Prostate gland (tissue), 2 donors: ENCODE measurements around the gene LMNB1. TPM values are rescaled to one million over a fixed set of nuclear protein-coding genes. Genes with fewer than 3 reads are reported as not detected.
"Not testable (repeated sequence)": the region's sequence is repeated elsewhere in the genome, so short reads cannot be mapped to it uniquely, and the experiment has no call there.

Experiments used
- DNase-seq: peaks from one replicate; pipeline ENCODE4 v3.0.0-alpha.2; 2019; ENCODE audit warnings: low spot score
- H3K27ac ChIP-seq, 2 donors: fragments of 200-600 bp; sonication (generic); 2 replicates each; pipeline ENCODE4 v1.5.1; 2017 to 2019
- H3K27me3 ChIP-seq: fragments of 200-600 bp; sonication (generic); replicated peaks from 2 replicates; pipeline ENCODE4 v1.5.1; 2019; ENCODE audit not compliant: insufficient read depth
- H3K36me3 ChIP-seq, 2 donors: fragments of 200-600 bp; sonication (generic); 1 replicate in 1 of 2; 2 replicates in 1 of 2; pipeline versions ENCODE4 v1.5.1 to v1.8.1; 2017 to 2019
- H3K4me1 ChIP-seq: fragments of 200-600 bp; sonication (generic); replicated peaks from 2 replicates; pipeline ENCODE4 v1.5.1; 2019
- H3K4me3 ChIP-seq, 2 donors: fragments of 200-600 bp; sonication (generic); 2 replicates each; pipeline ENCODE4 v1.5.1; 2017 to 2019
- H3K9me3 ChIP-seq: fragments of 200-600 bp; sonication (generic); 2 replicates; pipeline ENCODE4 v1.5.1; 2017
- POLR2A ChIP-seq: fragments of 450-650 bp; IDR thresholded peaks from one replicate; pipeline ENCODE4 v1.6.1; 2016; ENCODE audit warnings: antibody characterized with exemption, mild to moderate bottlenecking
- POLR2AphosphoS5 ChIP-seq: sonication (generic); formaldehyde crosslinking; IDR thresholded peaks from one replicate; pipeline ENCODE4 v1.6.1; 2017; ENCODE audit warnings: antibody characterized with exemption
- WGBS: methylation state at CpG from one replicate; pipeline ENCODE4 v1.1.5; 2018; 5-methylcytosine and 5-hydroxymethylcytosine counted together
- intact Hi-C: fragments of 100-400 bp; cut with DNase I; formaldehyde crosslinking; loops from one replicate; pipeline ENCODE4 v1.14.2; 2022
- total RNA-seq, 2 donors: library from RNA; depleted of rRNA; stranded (reverse); fragments of >200 nt; gene quantifications; one replicate each; pipeline ENCODE4 v1.1.0, GENCODE V29; 2016
- TF ChIP-seq, protein P1 (sequence below), 4 experiments: fragments of 200-600 bp in 2 of 4; fragments of 450-650 bp in 2 of 4; sonication (generic) in 2 of 4; IDR thresholded peaks; 1 replicate in 3 of 4; 2 replicates in 1 of 4; pipeline ENCODE4 v1.5.1; 2016 to 2019; ENCODE audit warnings: antibody characterized with exemption in 4 of 4, mild to moderate bottlenecking in 2 of 4, moderate library complexity in 2 of 4

LMNB1 gene
- total RNA-seq, 2 donors from 2014 or later: 11.5 to 12.2 TPM

DNA sequence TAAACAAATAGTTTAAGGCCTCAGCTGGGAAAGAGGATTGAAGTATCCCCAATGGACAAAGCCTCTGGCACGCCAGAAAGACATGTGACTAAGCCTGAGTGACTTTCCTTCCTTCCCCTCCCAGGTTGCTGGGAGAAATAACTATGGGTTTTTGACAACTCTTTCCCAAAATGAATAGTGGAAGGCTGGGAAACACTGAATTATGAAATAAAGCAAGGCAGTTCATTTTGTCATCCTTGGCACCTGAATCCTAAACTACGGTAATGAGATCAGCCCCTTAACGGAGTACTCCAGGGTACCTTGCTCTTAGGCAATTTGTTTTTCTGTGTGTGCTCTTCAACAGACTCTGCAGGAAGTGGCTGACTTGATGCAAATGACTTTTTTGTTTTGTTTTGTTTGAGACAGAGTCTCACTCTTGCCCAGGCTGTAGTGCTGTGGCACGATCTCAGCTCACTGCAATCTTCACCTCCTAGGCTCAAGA is 75.2 kb downstream of the LMNB1 start:
- no peak for DNase-seq
- Histone ChIP-seq H3K9me3 (no peaks in the 10 kb centered on the region), H3K36me3 (no peaks in the 10 kb centered on the region), H3K4me1 (no peaks in the 10 kb centered on the region), H3K27me3 (no peaks in the 10 kb centered on the region), H3K4me3 (no peak overlapping the region), H3K27ac (no peak overlapping the region)
- TF ChIP-seq POLR2AphosphoS5: no peak
- TF ChIP-seq, protein P1, sequence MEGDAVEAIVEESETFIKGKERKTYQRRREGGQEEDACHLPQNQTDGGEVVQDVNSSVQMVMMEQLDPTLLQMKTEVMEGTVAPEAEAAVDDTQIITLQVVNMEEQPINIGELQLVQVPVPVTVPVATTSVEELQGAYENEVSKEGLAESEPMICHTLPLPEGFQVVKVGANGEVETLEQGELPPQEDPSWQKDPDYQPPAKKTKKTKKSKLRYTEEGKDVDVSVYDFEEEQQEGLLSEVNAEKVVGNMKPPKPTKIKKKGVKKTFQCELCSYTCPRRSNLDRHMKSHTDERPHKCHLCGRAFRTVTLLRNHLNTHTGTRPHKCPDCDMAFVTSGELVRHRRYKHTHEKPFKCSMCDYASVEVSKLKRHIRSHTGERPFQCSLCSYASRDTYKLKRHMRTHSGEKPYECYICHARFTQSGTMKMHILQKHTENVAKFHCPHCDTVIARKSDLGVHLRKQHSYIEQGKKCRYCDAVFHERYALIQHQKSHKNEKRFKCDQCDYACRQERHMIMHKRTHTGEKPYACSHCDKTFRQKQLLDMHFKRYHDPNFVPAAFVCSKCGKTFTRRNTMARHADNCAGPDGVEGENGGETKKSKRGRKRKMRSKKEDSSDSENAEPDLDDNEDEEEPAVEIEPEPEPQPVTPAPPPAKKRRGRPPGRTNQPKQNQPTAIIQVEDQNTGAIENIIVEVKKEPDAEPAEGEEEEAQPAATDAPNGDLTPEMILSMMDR (IDR thresholded peaks at IDR 0.05): no peak
- no peak for TF ChIP-seq POLR2A
- 83% methylated on average over 4 of the region's 4 CpGs for WGBS
- intact Hi-C loops: no loop called here

DNA sequence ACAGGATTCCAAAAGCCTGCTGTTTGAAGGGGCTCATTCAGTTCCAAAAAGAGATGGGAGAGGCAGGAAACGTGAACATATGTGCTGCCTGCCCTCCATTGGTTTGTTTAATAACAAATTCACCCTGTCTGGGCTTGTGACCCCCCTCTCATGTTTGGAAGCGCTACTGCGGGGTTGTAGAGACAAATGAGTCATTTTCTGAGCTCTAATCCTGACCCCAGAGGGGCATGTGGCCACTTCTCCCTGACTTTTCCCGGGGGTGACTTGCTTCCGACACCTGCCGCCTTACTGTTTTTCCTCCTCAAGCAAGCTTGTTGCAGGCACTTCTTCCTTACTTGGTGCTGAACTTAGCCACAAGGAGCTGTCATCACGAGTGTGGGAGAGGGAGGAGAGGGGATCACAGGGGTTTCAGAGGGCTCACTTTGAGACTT is 75.9 kb downstream of the LMNB1 start:
- intact Hi-C loops: no loop called here

DNA sequence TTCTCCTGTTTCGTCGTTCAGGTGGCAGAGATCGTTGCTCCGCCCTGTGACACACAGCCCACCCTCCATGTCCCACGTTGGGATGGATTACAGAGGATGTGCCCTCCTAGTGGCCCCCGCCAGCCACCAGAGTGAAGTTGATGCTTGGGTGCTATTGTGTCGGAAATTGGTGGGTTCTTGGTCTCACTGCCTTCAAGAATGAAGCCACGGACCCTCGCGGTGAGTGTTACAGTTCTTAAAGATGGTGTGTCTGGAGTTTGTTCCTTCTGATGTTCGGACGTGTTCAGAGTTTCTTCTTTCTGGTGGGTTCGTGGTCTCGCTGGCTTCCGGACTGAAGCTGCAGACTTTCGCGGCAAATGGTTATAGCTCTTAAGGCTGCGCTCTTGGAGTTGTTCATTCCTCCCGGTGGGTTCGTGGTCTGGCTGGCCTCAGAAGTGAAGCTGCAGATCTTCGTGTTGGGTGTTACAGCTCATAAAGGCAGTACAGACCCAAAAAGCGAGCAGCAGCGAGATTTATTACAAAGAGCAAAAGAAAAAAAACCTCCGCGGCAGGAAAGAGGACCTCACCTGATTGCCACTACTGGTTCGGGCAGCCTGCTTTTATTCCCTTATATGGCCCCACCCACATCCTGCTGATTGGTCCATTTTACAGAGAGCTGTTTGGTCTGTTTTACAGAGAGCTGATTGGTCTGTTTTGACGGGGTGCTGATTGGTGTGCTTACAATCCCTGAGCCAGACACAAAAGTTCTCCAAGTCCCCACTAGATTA is 76.8 kb downstream of the LMNB1 start:
- H3K9me3 ChIP-seq, H3K4me3 ChIP-seq, H3K27ac ChIP-seq, intact Hi-C loops, H3K4me1 ChIP-seq, DNase-seq, H3K36me3 ChIP-seq, H3K27me3 ChIP-seq: not testable (repeated sequence)
- WGBS: 93% methylated on average over 27 of the region's 27 CpGs

More for the DNA sequence above, 75.9 kb downstream of the LMNB1 start:
- TF ChIP-seq POLR2AphosphoS5: no peak
- TF ChIP-seq, protein P1 (IDR thresholded peaks at IDR 0.05): no peak
- TF ChIP-seq POLR2A: no peak
- no peaks in the 10 kb centered on the region for H3K9me3 ChIP-seq
- H3K27me3 ChIP-seq: no peaks in the 10 kb centered on the region
- DNase-seq: no peak
- H3K4me1 ChIP-seq: no peaks in the 10 kb centered on the region
- H3K36me3 ChIP-seq: no peaks in the 10 kb centered on the region
- WGBS: 69% methylated on average over 7 of the region's 7 CpGs
- no peak overlapping the region for H3K27ac ChIP-seq
- no peak overlapping the region for H3K4me3 ChIP-seq

DNA sequence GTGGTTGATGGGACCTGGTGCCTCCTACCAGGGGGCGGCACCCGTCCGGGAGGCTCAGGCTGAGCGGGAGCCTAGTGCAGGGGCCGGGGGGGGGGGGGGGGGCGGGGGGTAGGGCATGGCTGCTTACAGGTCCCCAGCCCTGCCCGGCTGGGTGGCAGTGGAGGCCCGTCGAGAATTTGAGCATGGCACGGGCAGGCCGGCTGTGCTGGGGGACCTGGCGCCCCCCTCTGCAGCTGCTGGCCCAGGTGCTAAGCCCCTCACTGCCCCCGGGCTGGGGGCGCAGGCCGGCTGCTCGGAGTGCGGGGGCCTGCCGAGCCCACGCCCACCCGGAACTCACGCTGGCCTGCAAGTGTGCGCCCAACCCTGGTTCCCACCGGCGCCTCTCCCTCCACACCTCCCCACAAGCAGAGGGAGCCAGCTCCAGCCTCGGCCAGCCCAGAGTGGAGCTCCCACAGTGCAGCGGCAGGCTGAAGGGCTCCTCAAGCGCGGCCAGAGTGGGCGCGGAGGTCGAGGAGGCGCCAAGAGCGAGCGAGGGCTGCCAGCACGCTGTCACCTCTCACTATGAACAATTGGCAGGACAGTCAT is 77.7 kb downstream of the LMNB1 start:
- no peak overlapping the region for H3K27ac ChIP-seq
- TF ChIP-seq POLR2AphosphoS5: no peak
- TF ChIP-seq, protein P1 (IDR thresholded peaks at IDR 0.05): no peak
- no peak for TF ChIP-seq POLR2A
- intact Hi-C loops: no loop called here
- no peaks in the 10 kb centered on the region for H3K9me3 ChIP-seq
- no peak overlapping the region for H3K4me3 ChIP-seq
- H3K27me3 ChIP-seq: no peaks in the 10 kb centered on the region
- H3K4me1 ChIP-seq: no peaks in the 10 kb centered on the region
- no peak for DNase-seq
- WGBS: 90% methylated on average over 33 of the region's 35 CpGs
- H3K36me3 ChIP-seq: no peaks in the 10 kb centered on the region

DNA sequence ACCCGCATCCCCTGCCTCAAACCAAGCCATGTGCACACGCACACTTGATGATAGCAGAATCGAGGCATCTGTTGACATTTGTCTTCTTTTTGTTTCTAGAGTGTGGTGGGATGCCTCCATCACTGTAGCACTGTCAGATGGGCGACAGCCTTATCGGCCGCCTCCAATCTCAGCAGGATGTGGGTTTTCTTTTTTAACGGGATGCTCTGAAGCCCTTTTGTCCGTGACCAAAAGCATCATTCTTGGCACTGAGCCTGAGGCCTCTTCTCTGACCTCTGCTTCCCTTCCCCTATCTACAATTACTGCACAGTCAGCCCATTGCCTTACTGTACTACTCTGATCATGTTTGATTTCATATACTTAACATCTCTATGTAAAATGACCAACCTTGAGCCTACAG is 78.3 kb downstream of the LMNB1 start:
- WGBS: 66% methylated on average over 8 of the region's 8 CpGs
- no peak for DNase-seq
- Histone ChIP-seq H3K36me3 (no peaks in the 10 kb centered on the region), H3K4me1 (no peaks in the 10 kb centered on the region), H3K4me3 (no peak overlapping the region), H3K9me3 (no peaks in the 10 kb centered on the region), H3K27me3 (no peaks in the 10 kb centered on the region), H3K27ac (no peak overlapping the region)
- TF ChIP-seq, protein P1 (IDR thresholded peaks at IDR 0.05): no peak
- TF ChIP-seq POLR2A: no peak
- no peak for TF ChIP-seq POLR2AphosphoS5
- intact Hi-C loops: no loop called here
